B cell (primary cell): ENCODE results near the gene MYDGF.

Experiments
- EZH2 ChIP-seq: IDR thresholded peaks from 2 replicates; pipeline ENCODE4 v1.6.1; 2012; ENCODE audit warnings: borderline replicate concordance, low read depth, mild to moderate bottlenecking, moderate library complexity, low read length; ENCODE audit not compliant: insufficient read depth, poor library complexity, severe bottlenecking
- TF ChIP-seq, protein P1 (sequence below): fragments of 200-600 bp; IDR thresholded peaks from one replicate; pipeline ENCODE4 v1.8.0; 2022; ENCODE audit warnings: antibody characterized with exemption, mild to moderate bottlenecking

GRCh38 chr19:4710281-4710600 lies 40.1 kb upstream of the MYDGF start:
- TF ChIP-seq, protein P1, sequence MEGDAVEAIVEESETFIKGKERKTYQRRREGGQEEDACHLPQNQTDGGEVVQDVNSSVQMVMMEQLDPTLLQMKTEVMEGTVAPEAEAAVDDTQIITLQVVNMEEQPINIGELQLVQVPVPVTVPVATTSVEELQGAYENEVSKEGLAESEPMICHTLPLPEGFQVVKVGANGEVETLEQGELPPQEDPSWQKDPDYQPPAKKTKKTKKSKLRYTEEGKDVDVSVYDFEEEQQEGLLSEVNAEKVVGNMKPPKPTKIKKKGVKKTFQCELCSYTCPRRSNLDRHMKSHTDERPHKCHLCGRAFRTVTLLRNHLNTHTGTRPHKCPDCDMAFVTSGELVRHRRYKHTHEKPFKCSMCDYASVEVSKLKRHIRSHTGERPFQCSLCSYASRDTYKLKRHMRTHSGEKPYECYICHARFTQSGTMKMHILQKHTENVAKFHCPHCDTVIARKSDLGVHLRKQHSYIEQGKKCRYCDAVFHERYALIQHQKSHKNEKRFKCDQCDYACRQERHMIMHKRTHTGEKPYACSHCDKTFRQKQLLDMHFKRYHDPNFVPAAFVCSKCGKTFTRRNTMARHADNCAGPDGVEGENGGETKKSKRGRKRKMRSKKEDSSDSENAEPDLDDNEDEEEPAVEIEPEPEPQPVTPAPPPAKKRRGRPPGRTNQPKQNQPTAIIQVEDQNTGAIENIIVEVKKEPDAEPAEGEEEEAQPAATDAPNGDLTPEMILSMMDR, result no peak
- no peak for TF ChIP-seq EZH2
